GM12878 (cell line): ENCODE data around the gene TLCD3B. TPM values are rescaled to one million over a fixed set of nuclear protein-coding genes. Genes with fewer than 3 reads are reported as not detected.

Experiments used
- ATAC-seq: fragments of 200-7000 bp; cut with Tn5 transposase; 3 replicates; pipeline ENCODE4 v1.9.1; 2020; ENCODE audit warnings: mild to moderate bottlenecking, moderate library complexity
- BruUV-seq: library from RNA; stranded (reverse); fragments of 400-500 nt; replicated peaks from 2 replicates; lab custom pipeline; 2021; lab: Mats Ljungman, UMichigan
- CTCF ChIA-PET: fragments of 300-600 bp; sonication (Branson Sonifier 250); formaldehyde crosslinking; extraction: SDS; loops from one replicate; lab custom pipeline; 2021; ENCODE audit warnings: inconsistent platforms; lab: Yijun Ruan, JAX
- POLR2A ChIA-PET: fragments of 350-600 bp; formaldehyde crosslinking; extraction: SDS; loops from one replicate; lab custom pipeline; 2021; ENCODE audit warnings: inconsistent platforms; lab: Charles Lee
- RAD21 ChIA-PET: fragments of 300-600 bp; sonication (Branson Sonifier 250); formaldehyde crosslinking; loops from one replicate; lab custom pipeline; 2023; ENCODE audit warnings: antibody characterized with exemption; ENCODE audit not compliant: unreplicated experiment; lab: Charles Lee
- SMC1A ChIA-PET: fragments of 300-600 bp; sonication (Branson Sonifier 250); formaldehyde crosslinking; loops from one replicate; lab custom pipeline; 2023; ENCODE audit not compliant: unreplicated experiment, uncharacterized antibody; lab: Charles Lee
- DNase-seq: peaks from one replicate; pipeline ENCODE4 v3.0.0-alpha.2; 2011; ENCODE audit warnings: low read depth, low spot score
- FAIRE-seq: peaks from 3 replicates; lab custom pipeline; 2011; peaks lifted over from hg19 to GRCh38; lab: Jason Lieb, UNC
- H2AFZ ChIP-seq: 2 replicates; pipeline ENCODE4 v1.6.0; 2011; ENCODE audit warnings: low read depth, low read length, control low read depth; ENCODE audit not compliant: control insufficient read depth
- H3K27ac ChIP-seq: 2 replicates; pipeline ENCODE4 v1.5.1; 2011; ENCODE audit warnings: control low read depth; ENCODE audit not compliant: control insufficient read depth, insufficient read depth
- H3K27me3 ChIP-seq, 2 experiments: replicated peaks in 1 of 2; 2 replicates each; pipeline versions ENCODE4 v1.6.0 to v1.6.1; 2011; ENCODE audit warnings: low read length in 1 of 2; ENCODE audit not compliant: control insufficient read depth in 2 of 2, insufficient read depth in 2 of 2
- H3K36me3 ChIP-seq, 2 experiments: 2 replicates each; pipeline ENCODE4 v1.5.1; 2011; ENCODE audit warnings: low read length in 1 of 2; ENCODE audit not compliant: control insufficient read depth in 2 of 2, insufficient read depth in 2 of 2
- H3K4me1 ChIP-seq: 2 replicates; pipeline ENCODE4 v1.6.1; 2011; ENCODE audit warnings: mild to moderate bottlenecking, low read length, moderate library complexity, mixed read lengths; ENCODE audit not compliant: control insufficient read depth, insufficient read depth
- H3K4me2 ChIP-seq: 2 replicates; pipeline ENCODE4 v1.6.0; 2011; ENCODE audit warnings: control low read depth; ENCODE audit not compliant: control insufficient read depth, insufficient read depth
- H3K4me3 ChIP-seq: fragments of 200-600 bp; sonication (generic); 2 replicates; pipeline ENCODE4 v1.5.1; 2016
- H3K79me2 ChIP-seq: 2 replicates; pipeline ENCODE4 v1.6.0; 2011; ENCODE audit warnings: low read length; ENCODE audit not compliant: control insufficient read depth, insufficient read depth
- H3K9ac ChIP-seq: 2 replicates; pipeline ENCODE4 v1.8.0; 2011; ENCODE audit warnings: low read length, control low read depth, mixed read lengths; ENCODE audit not compliant: control insufficient read depth, insufficient read depth
- H3K9me3 ChIP-seq: replicated peaks from 3 replicates; pipeline ENCODE4 v1.5.1; 2011; ENCODE audit warnings: mild to moderate bottlenecking, low read length; ENCODE audit not compliant: control insufficient read depth, insufficient read depth
- H4K20me1 ChIP-seq: 2 replicates; pipeline ENCODE4 v1.6.0; 2011; ENCODE audit not compliant: control insufficient read depth, insufficient read depth
- CHD4 ChIP-seq: fragments of 200-600 bp; sonication (generic); IDR thresholded peaks from 2 replicates; pipeline ENCODE4 v1.6.1; 2016; ENCODE audit warnings: mild to moderate bottlenecking
- DPF2 ChIP-seq: fragments of 450-650 bp; IDR thresholded peaks from 2 replicates; pipeline ENCODE4 v1.6.1; 2017; ENCODE audit warnings: mild to moderate bottlenecking
- EGR1 ChIP-seq, 2 experiments: IDR thresholded peaks; 1 replicate in 1 of 2; 2 replicates in 1 of 2; pipeline ENCODE4 v1.6.1; 2011 to 2012; ENCODE audit warnings: low read depth in 2 of 2, low read length in 2 of 2, borderline replicate concordance in 1 of 2, mild to moderate bottlenecking in 1 of 2, moderate library complexity in 1 of 2
- EP300 ChIP-seq, 2 experiments: fragments of 150-350 bp in 1 of 2; IDR thresholded peaks; 2 replicates each; pipeline ENCODE4 v1.6.1; 2011 to 2012; ENCODE audit warnings: low read depth in 2 of 2, low read length in 2 of 2, borderline replicate concordance in 1 of 2, improper control_type of control experiment in 1 of 2, inconsistent platforms in 1 of 2; ENCODE audit not compliant: control insufficient read depth in 1 of 2
- FOXK2 ChIP-seq: fragments of 450-650 bp; IDR thresholded peaks from 2 replicates; pipeline ENCODE4 v1.6.1; 2017; ENCODE audit warnings: mild to moderate bottlenecking, moderate library complexity
- MEF2A ChIP-seq: IDR thresholded peaks from 2 replicates; pipeline ENCODE4 v1.6.1; 2011; ENCODE audit warnings: low read depth, mild to moderate bottlenecking, low read length, moderate library complexity; ENCODE audit not compliant: insufficient read depth
- NBN ChIP-seq: fragments of 450-650 bp; IDR thresholded peaks from 2 replicates; pipeline ENCODE4 v1.6.1; 2016
- SMARCA5 ChIP-seq: fragments of 450-650 bp; IDR thresholded peaks from 2 replicates; pipeline ENCODE4 v1.6.1; 2017; ENCODE audit warnings: mild to moderate bottlenecking
- ZZZ3 ChIP-seq: IDR thresholded peaks from 2 replicates; pipeline ENCODE4 v1.6.1; 2011; ENCODE audit warnings: low read depth; ENCODE audit not compliant: control insufficient read depth, insufficient read length
- WGBS: methylation state at CpG from one replicate; pipeline ENCODE4 v1.1.6; 2016; ENCODE audit warnings: low lambda C conversion rate; ENCODE audit not compliant: insufficient replicate concordance, insufficient coverage; ENCODE audit errors: missing lambda C conversion rate; 5-methylcytosine and 5-hydroxymethylcytosine counted together
- in situ Hi-C: fragments of 300-500 bp; cut with MboI; formaldehyde crosslinking; loops from 9 replicates; pipeline ENCODE4 v1.14.3; 2018; ENCODE audit warnings: mixed read lengths
- intact Hi-C: fragments of 100-400 bp; cut with micrococcal nuclease; formaldehyde crosslinking; loops from one replicate; pipeline ENCODE4 v1.14.2; 2022; ENCODE audit not compliant: unreplicated experiment
- polyA plus RNA-seq, 11 experiments: library from polyadenylated mRNA; depleted of rRNA in 4 of 11; unstranded in 6 of 11; stranded (reverse) in 5 of 11; fragments of >200 nt; fragmentation: Nextera tagmentation in 4 of 11; fragmentation: Illumina TruSeq in 1 of 11; extraction: Ambion mirVana in 4 of 11; extraction: Trizol in 1 of 11; gene quantifications; 1 replicate in 1 of 11; 2 replicates in 10 of 11; pipeline versions ENCODE4 v1.2.1 to v1.2.3, GENCODE V29; 2011 to 2016; ENCODE audit warnings: inconsistent platforms in 2 of 11, missing spikeins in 2 of 11, low read depth in 1 of 11
- total RNA-seq, 4 experiments: library from RNA; depleted of rRNA in 3 of 4; stranded (reverse); fragments of >200 nt in 3 of 4; fragmentation: Illumina TruSeq in 1 of 4; extraction: Trizol in 1 of 4; gene quantifications; 2 replicates each; pipeline versions ENCODE4 v1.2.1 to v1.2.3, GENCODE V29; 2013 to 2021
- TF ChIP-seq, protein P1 (sequence below): fragments of 450-650 bp; IDR thresholded peaks from 2 replicates; pipeline ENCODE4 v1.6.1; 2018; ENCODE audit warnings: borderline replicate concordance, mild to moderate bottlenecking; ENCODE audit not compliant: partially characterized antibody
- TF ChIP-seq, protein P2 (sequence below): fragments of 450-650 bp; IDR thresholded peaks from 2 replicates; pipeline ENCODE4 v1.6.1; 2017; ENCODE audit warnings: low read depth, mild to moderate bottlenecking, moderate library complexity
- TF ChIP-seq, protein P3 (sequence below): fragments of 450-650 bp; IDR thresholded peaks from 2 replicates; pipeline ENCODE4 v1.6.1; 2017; ENCODE audit warnings: mild to moderate bottlenecking, low read depth, inconsistent platforms; ENCODE audit not compliant: poor library complexity, severe bottlenecking
- TF ChIP-seq, protein P4 (sequence below), 3 experiments: IDR thresholded peaks in 2 of 3; conservative IDR thresholded peaks in 1 of 3; 2 replicates each; pipeline ENCODE4 v1.5.1; 2011; ENCODE audit warnings: low read depth in 3 of 3, low read length in 3 of 3, mild to moderate bottlenecking in 3 of 3, control low read depth in 2 of 3, moderate library complexity in 2 of 3, inconsistent platforms in 1 of 3, mixed read lengths in 1 of 3; ENCODE audit not compliant: control insufficient read depth in 2 of 3, insufficient read depth in 1 of 3; ENCODE audit errors: extremely low read depth in 1 of 3

Gene TLCD3B
- total and polyA plus RNA-seq, 10 of the 15 experiments (the other 5 are each of a cell fraction or from before 2014, with no cell fraction given): 0.05 to 0.51 (median 0.18) TPM; not detected in 4

DNA sequence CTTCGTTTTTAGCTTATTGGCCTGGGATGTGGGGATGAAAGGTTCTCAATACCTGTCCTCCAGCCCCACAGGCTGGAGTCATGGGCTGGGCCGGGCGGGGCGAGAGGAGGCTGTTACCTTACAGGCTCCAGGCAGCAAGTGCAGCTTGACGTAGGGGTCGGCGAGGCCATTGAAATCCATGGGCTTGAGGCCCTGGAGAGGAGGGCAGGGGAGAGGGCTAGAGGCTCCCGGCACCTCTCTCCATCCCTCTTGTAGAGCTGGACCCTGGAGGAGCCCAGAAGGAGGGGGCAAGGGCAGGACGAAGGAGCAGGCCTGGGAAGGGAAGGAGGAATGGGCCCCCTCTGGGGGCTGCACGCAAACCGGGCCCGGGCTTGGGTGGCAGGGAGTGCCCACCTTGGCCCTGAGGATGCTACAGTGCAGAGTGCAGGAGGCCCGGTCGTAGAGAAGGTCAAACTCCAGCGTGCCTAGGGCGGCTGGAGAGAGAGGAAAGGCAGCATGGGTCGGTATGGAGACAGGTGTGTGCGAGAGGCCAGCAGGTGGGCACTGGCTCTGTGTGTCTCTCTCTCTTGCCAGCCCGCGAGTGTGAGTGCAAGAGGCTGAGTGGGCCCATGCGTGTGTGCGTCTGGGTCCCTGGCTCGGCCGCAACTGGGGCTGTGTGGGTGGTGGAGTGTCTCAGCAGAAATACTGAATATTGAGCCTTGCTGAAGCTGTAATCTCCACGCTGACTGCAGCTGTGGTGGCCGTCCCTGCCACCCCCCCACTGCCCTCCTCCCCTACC lies 21.8 kb downstream of the TLCD3B start:
- no peaks in the 10 kb centered on the region for H4K20me1 ChIP-seq
- no peaks in the 10 kb centered on the region for H3K9me3 ChIP-seq
- H2AFZ ChIP-seq: no peak overlapping the region
- ATAC-seq: no peak
- peaks cover 3 to 7% of the 10 kb centered on the region in 2 experiments; a peak in 3 of 4 replicates for H3K27me3 ChIP-seq
- DNase-seq: no peak
- H3K9ac ChIP-seq: no peak overlapping the region
- H3K27ac ChIP-seq: no peak overlapping the region
- WGBS: 34% methylated on average over 26 of the region's 26 CpGs
- no peaks in the 10 kb centered on the region; a peak in 1 of 4 replicates for H3K36me3 ChIP-seq
- intact Hi-C loops: no loop called here
- TF ChIP-seq, protein P1, sequence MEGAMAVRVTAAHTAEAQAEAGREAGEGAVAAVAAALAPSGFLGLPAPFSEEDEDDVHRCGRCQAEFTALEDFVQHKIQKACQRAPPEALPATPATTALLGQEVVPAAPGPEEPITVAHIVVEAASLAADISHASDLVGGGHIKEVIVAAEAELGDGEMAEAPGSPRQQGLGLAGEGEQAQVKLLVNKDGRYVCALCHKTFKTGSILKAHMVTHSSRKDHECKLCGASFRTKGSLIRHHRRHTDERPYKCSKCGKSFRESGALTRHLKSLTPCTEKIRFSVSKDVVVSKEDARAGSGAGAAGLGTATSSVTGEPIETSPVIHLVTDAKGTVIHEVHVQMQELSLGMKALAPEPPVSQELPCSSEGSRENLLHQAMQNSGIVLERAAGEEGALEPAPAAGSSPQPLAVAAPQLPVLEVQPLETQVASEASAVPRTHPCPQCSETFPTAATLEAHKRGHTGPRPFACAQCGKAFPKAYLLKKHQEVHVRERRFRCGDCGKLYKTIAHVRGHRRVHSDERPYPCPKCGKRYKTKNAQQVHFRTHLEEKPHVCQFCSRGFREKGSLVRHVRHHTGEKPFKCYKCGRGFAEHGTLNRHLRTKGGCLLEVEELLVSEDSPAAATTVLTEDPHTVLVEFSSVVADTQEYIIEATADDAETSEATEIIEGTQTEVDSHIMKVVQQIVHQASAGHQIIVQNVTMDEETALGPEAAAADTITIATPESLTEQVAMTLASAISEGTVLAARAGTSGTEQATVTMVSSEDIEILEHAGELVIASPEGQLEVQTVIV: no peak
- no peak for TF ChIP-seq ZZZ3
- TF ChIP-seq, protein P2, sequence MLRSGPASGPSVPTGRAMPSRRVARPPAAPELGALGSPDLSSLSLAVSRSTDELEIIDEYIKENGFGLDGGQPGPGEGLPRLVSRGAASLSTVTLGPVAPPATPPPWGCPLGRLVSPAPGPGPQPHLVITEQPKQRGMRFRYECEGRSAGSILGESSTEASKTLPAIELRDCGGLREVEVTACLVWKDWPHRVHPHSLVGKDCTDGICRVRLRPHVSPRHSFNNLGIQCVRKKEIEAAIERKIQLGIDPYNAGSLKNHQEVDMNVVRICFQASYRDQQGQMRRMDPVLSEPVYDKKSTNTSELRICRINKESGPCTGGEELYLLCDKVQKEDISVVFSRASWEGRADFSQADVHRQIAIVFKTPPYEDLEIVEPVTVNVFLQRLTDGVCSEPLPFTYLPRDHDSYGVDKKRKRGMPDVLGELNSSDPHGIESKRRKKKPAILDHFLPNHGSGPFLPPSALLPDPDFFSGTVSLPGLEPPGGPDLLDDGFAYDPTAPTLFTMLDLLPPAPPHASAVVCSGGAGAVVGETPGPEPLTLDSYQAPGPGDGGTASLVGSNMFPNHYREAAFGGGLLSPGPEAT: no peak
- TF ChIP-seq CHD4: no peak
- TF ChIP-seq EP300 (IDR thresholded peaks at IDR 0.05; ENCODE audit: borderline replicate concordance in 1 of 2, control insufficient read depth in 1 of 2, low read depth in 2 of 2, low read length in 2 of 2): no peak
- no peak for TF ChIP-seq DPF2
- TF ChIP-seq, protein P3, sequence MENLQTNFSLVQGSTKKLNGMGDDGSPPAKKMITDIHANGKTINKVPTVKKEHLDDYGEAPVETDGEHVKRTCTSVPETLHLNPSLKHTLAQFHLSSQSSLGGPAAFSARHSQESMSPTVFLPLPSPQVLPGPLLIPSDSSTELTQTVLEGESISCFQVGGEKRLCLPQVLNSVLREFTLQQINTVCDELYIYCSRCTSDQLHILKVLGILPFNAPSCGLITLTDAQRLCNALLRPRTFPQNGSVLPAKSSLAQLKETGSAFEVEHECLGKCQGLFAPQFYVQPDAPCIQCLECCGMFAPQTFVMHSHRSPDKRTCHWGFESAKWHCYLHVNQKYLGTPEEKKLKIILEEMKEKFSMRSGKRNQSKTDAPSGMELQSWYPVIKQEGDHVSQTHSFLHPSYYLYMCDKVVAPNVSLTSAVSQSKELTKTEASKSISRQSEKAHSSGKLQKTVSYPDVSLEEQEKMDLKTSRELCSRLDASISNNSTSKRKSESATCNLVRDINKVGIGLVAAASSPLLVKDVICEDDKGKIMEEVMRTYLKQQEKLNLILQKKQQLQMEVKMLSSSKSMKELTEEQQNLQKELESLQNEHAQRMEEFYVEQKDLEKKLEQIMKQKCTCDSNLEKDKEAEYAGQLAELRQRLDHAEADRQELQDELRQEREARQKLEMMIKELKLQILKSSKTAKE: no peak
- no peak for TF ChIP-seq NBN
- TF ChIP-seq SMARCA5: no peak
- TF ChIP-seq EGR1 (IDR thresholded peaks at IDR 0.05; ENCODE audit: borderline replicate concordance in 1 of 2, low read depth in 2 of 2, low read length in 2 of 2): no peak
- no peak for TF ChIP-seq MEF2A
- no peak for TF ChIP-seq FOXK2
- TF ChIP-seq, protein P4, sequence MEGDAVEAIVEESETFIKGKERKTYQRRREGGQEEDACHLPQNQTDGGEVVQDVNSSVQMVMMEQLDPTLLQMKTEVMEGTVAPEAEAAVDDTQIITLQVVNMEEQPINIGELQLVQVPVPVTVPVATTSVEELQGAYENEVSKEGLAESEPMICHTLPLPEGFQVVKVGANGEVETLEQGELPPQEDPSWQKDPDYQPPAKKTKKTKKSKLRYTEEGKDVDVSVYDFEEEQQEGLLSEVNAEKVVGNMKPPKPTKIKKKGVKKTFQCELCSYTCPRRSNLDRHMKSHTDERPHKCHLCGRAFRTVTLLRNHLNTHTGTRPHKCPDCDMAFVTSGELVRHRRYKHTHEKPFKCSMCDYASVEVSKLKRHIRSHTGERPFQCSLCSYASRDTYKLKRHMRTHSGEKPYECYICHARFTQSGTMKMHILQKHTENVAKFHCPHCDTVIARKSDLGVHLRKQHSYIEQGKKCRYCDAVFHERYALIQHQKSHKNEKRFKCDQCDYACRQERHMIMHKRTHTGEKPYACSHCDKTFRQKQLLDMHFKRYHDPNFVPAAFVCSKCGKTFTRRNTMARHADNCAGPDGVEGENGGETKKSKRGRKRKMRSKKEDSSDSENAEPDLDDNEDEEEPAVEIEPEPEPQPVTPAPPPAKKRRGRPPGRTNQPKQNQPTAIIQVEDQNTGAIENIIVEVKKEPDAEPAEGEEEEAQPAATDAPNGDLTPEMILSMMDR (IDR thresholded peaks at IDR 0.05 in 2 of 3, conservative IDR thresholded peaks at IDR 0.05 in 1 of 3; ENCODE audit: control insufficient read depth in 2 of 3, extremely low read depth in 1 of 3, insufficient read depth in 1 of 3, low read depth in 3 of 3, low read length in 3 of 3): no peak
- no TSS peak for BruUV-seq
- in situ Hi-C loops: loop anchor here (25.0 kb wide), 1 partner anchor 897 kb away; no protein-coding TSS in a partner anchor
- ChIA-PET SMC1A (no interaction called here), POLR2A (no interaction called here), CTCF (no interaction called here), RAD21 (no interaction called here)
- no peak for FAIRE-seq
- no peak overlapping the region for H3K4me3 ChIP-seq
- no peaks in the 10 kb centered on the region for H3K79me2 ChIP-seq
- H3K4me2 ChIP-seq: no peak overlapping the region
- H3K4me1 ChIP-seq: no peaks in the 10 kb centered on the region
